ENCODE measurements around the gene HEATR9.

- TF ChIP-seq CTCF (conservative IDR thresholded peaks at IDR 0.05; ENCODE audit: low read length) (no peak), EZH2phosphoT487 (IDR thresholded peaks at IDR 0.05; ENCODE audit: borderline replicate concordance) (no peak)
These were observed 27.6 kb downstream of the HEATR9 start for GRCh38 chr17:35841101-35841500.

Data from Loucy (cell line).